Breast epithelium (tissue), 3 donors: ENCODE measurements around the gene RHOH.

Source experiments
- CTCF ChIP-seq, 3 donors: fragments of 450-650 bp; IDR thresholded peaks; one replicate each; pipeline ENCODE4 v1.5.1; 2016 to 2017; ENCODE audit warnings: antibody characterized with exemption in 3 of 3, mild to moderate bottlenecking in 3 of 3, moderate library complexity in 3 of 3
- POLR2A ChIP-seq: fragments of 450-650 bp; IDR thresholded peaks from one replicate; pipeline ENCODE4 v1.6.1; 2016; ENCODE audit warnings: antibody characterized with exemption, mild to moderate bottlenecking, moderate library complexity
- POLR2AphosphoS5 ChIP-seq, 3 donors: sonication (generic); formaldehyde crosslinking; IDR thresholded peaks; one replicate each; pipeline ENCODE4 v1.6.1; 2017; ENCODE audit warnings: antibody characterized with exemption in 3 of 3

GRCh38 chr4:40251366-40251765 lies 54.5 kb downstream of the RHOH start:
- TF ChIP-seq CTCF (IDR thresholded peaks at IDR 0.05) (no peak), POLR2AphosphoS5 (IDR thresholded peaks at IDR 0.05) (no peak), POLR2A (no peak)
